ENCODE data around the gene TRMT61B. TPM values are rescaled to one million over a fixed set of nuclear protein-coding genes. Genes with fewer than 3 reads are reported as not detected.

TRMT61B gene
- total and polyA plus RNA-seq, 2 of the 4 experiments (the other 2 are of a cell fraction) = 5.7 to 6.6 TPM

DNA sequence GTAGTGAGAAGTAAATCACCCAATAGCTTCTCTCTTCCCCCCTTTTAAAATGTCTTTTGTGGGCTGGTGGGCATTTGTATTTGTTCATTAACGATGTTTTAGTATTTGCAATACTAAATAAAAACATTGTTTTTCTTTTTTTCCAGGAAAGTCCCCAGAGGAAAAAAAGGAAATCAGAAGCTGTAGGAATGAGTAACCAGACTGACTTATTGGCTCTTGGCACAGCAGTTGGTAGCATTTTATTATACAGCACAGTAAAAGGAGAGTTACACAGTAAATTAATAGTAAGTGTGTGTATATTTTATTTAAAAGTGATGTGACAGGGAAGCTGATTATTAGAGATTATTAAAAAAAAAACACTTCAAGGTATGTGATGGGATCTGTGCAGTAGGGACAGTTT, 31.7 kb upstream of the TRMT61B start:
- Histone ChIP-seq H3K36me3 (ENCODE audit: control insufficient read depth, insufficient read depth, low read length) (peaks cover 10% of the 10 kb centered on the region), H2BK15ac (ENCODE audit: low read depth, low read length) (no peak overlapping the region), H3K27me3 (ENCODE audit: control insufficient read depth, insufficient read depth, low read length) (no peaks in the 10 kb centered on the region), H3K9ac (ENCODE audit: low read depth, low read length) (no peak overlapping the region), H2BK120ac (ENCODE audit: low read depth, low read length) (no peak overlapping the region), H4K20me1 (ENCODE audit: insufficient read depth, low read length) (peaks cover 89% of the 10 kb centered on the region), H2AK9ac (replicated peaks; ENCODE audit: low read depth, low read length, poor library complexity) (no peak overlapping the region), H3K56ac (ENCODE audit: extremely low read depth, insufficient read depth, low read length) (no peak overlapping the region), H2BK20ac (ENCODE audit: low read depth, low read length) (no peak overlapping the region), H4K5ac (ENCODE audit: low read depth, low read length) (no peak overlapping the region), H2AK5ac (ENCODE audit: low read depth, low read length) (no peak overlapping the region), H3K27ac (ENCODE audit: insufficient read depth, low read length) (no peak overlapping the region), H3K4me2 (ENCODE audit: low read depth, low read length) (no peak overlapping the region), H3K4ac (ENCODE audit: low read depth, low read length) (no peak overlapping the region), H4K91ac (ENCODE audit: insufficient read depth, low read depth, low read length) (no peak overlapping the region), H2AFZ (replicated peaks; ENCODE audit: low read length, poor library complexity) (no peak overlapping the region), H3K4me3 (ENCODE audit: insufficient read depth, low read depth, low read length) (no peak overlapping the region), H4K8ac (ENCODE audit: low read depth in 2 of 2, low read length in 2 of 2) (no peak overlapping the region), H2BK5ac (ENCODE audit: low read depth, low read length, poor library complexity, severe bottlenecking) (no peak overlapping the region), H3K18ac (ENCODE audit: low read depth, low read length) (no peak overlapping the region), H3K23ac (ENCODE audit: low read depth, low read length) (no peak overlapping the region), H3K4me1 (ENCODE audit: control insufficient read depth, insufficient read depth, low read length) (peaks cover 16% of the 10 kb centered on the region), H3K9me1 (ENCODE audit: insufficient read depth, low read length) (peaks cover 19% of the 10 kb centered on the region), H3K79me1 (ENCODE audit: low read depth in 1 of 2, low read length in 2 of 2) (peaks cover 13 to 63% of the 10 kb centered on the region in 2 experiments), H3K14ac (replicated peaks; ENCODE audit: low read depth, low read length) (no peak overlapping the region), H3K9me3 (ENCODE audit: control insufficient read depth, insufficient read depth, low read length) (no peaks in the 10 kb centered on the region)
- ChIA-PET POLR2A (ENCODE audit: unreplicated experiment) (interaction anchor here (0.6 kb wide), 1 partner anchor 229 kb away, joined by 3 read pairs; no protein-coding TSS in a partner anchor), CTCF (interaction anchor here (0.5 kb wide), 1 partner anchor 318 kb away, joined by 4 read pairs; no protein-coding TSS in a partner anchor)
- no CpG with 5 or more reads among the region's 1 CpG for WGBS, 2 experiments (ENCODE audit: extremely low coverage in 2 of 2, insufficient read length in 1 of 2)
- intact Hi-C loops (cut with micrococcal nuclease) = loop anchor here (2.0 kb wide), 1 partner anchor 335 kb away; no protein-coding TSS in a partner anchor
- ATAC-seq (ENCODE audit: low read depth) = no peak
- TF ChIP-seq MXI1 (IDR thresholded peaks at IDR 0.05; ENCODE audit: borderline replicate concordance, low read depth, low read length) (no peak), NFE2L2 (IDR thresholded peaks at IDR 0.05; ENCODE audit: low read depth, low read length) (no peak), RCOR1 (IDR thresholded peaks at IDR 0.05; ENCODE audit: insufficient replicate concordance, low read length) (no peak), CEBPB (IDR thresholded peaks at IDR 0.05; ENCODE audit: low read depth, low read length) (no peak), MAFK (IDR thresholded peaks at IDR 0.05; ENCODE audit: low read depth, low read length) (no peak), RFX5 (IDR thresholded peaks at IDR 0.05; ENCODE audit: low read depth, low read length) (no peak), CHD1 (IDR thresholded peaks at IDR 0.05; ENCODE audit: low read depth, low read length) (no peak), RAD21 (IDR thresholded peaks at IDR 0.05; ENCODE audit: low read length) (no peak), POLR2A (IDR thresholded peaks at IDR 0.05; ENCODE audit: low read depth, low read length) (no peak)
- TF ChIP-seq, protein P1, sequence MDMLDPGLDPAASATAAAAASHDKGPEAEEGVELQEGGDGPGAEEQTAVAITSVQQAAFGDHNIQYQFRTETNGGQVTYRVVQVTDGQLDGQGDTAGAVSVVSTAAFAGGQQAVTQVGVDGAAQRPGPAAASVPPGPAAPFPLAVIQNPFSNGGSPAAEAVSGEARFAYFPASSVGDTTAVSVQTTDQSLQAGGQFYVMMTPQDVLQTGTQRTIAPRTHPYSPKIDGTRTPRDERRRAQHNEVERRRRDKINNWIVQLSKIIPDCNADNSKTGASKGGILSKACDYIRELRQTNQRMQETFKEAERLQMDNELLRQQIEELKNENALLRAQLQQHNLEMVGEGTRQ (IDR thresholded peaks at IDR 0.05; ENCODE audit: low read depth, low read length) = no peak
- TF ChIP-seq, protein P2, sequence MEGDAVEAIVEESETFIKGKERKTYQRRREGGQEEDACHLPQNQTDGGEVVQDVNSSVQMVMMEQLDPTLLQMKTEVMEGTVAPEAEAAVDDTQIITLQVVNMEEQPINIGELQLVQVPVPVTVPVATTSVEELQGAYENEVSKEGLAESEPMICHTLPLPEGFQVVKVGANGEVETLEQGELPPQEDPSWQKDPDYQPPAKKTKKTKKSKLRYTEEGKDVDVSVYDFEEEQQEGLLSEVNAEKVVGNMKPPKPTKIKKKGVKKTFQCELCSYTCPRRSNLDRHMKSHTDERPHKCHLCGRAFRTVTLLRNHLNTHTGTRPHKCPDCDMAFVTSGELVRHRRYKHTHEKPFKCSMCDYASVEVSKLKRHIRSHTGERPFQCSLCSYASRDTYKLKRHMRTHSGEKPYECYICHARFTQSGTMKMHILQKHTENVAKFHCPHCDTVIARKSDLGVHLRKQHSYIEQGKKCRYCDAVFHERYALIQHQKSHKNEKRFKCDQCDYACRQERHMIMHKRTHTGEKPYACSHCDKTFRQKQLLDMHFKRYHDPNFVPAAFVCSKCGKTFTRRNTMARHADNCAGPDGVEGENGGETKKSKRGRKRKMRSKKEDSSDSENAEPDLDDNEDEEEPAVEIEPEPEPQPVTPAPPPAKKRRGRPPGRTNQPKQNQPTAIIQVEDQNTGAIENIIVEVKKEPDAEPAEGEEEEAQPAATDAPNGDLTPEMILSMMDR (conservative IDR thresholded peaks at IDR 0.05; ENCODE audit: low read depth, low read length) = no peak
- DNase-seq = no peak
- no TSS peak for BruUV-seq (replicated peaks)
- dilution Hi-C loops (cut with HindIII; ENCODE audit: low sequenced_read_pairs, unreplicated experiment) = no loop called here
- in situ Hi-C loops (cut with MboI; ENCODE audit: low sequenced_read_pairs) = loop anchor here (25.0 kb wide), 1 partner anchor 315 kb away; no protein-coding TSS in a partner anchor
